HG03439 (cell line): ENCODE results near the gene LAMA2.

Experiments
- ATAC-seq: cut with Tn5 transposase; IDR thresholded peaks from one replicate; pipeline ENCODE4 v1.9.1; 2021; ENCODE audit warnings: mild to moderate bottlenecking, moderate library complexity; ENCODE audit not compliant: unreplicated experiment

LAMA2 gene

GRCh38 chr6:129208415-129209034 is 325.6 kb downstream of the LAMA2 start:
- ATAC-seq = no peak

GRCh38 chr6:129209355-129209754 is 326.4 kb downstream of the LAMA2 start:
- no peak for ATAC-seq

- no peak for ATAC-seq
Observed at GRCh38 chr6:129210684-129211083, 327.7 kb downstream of the LAMA2 start.

GRCh38 chr6:129211626-129212025 is 328.7 kb downstream of the LAMA2 start:
- ATAC-seq = no peak

GRCh38 chr6:129212081-129212480 is 329.1 kb downstream of the LAMA2 start:
- no peak for ATAC-seq

- ATAC-seq = no peak
Observed at GRCh38 chr6:129215246-129215645, 332.3 kb downstream of the LAMA2 start.

- ATAC-seq = no peak
Observed at GRCh38 chr6:129215916-129216520, 333.1 kb downstream of the LAMA2 start.

- no peak for ATAC-seq
Observed at GRCh38 chr6:129217701-129218100, 334.8 kb downstream of the LAMA2 start.

GRCh38 chr6:129233458-129234134 is 350.7 kb downstream of the LAMA2 start:
- ATAC-seq = peak; percentile 45

GRCh38 chr6:129235167-129236000 is 352.4 kb downstream of the LAMA2 start:
- no peak for ATAC-seq

- peak; percentile 83 for ATAC-seq
Observed at GRCh38 chr6:129236001-129236517, 353.1 kb downstream of the LAMA2 start.

GRCh38 chr6:129238991-129239390 is 356.1 kb downstream of the LAMA2 start:
- no peak for ATAC-seq

GRCh38 chr6:129239825-129240491 is 357.0 kb downstream of the LAMA2 start:
- ATAC-seq = no peak

GRCh38 chr6:129240492-129240853 is 357.5 kb downstream of the LAMA2 start:
- ATAC-seq = no peak

GRCh38 chr6:129242546-129242945 is 359.6 kb downstream of the LAMA2 start:
- ATAC-seq = no peak

- ATAC-seq = no peak
Observed at GRCh38 chr6:129243377-129243776, 360.4 kb downstream of the LAMA2 start.

- no peak for ATAC-seq
Observed at GRCh38 chr6:129248946-129249345, 366.0 kb downstream of the LAMA2 start.

GRCh38 chr6:129251669-129252376 is 368.9 kb downstream of the LAMA2 start:
- peak; percentile 92 for ATAC-seq

- no peak for ATAC-seq
Observed at GRCh38 chr6:129252377-129253071, 369.6 kb downstream of the LAMA2 start.
